OCI-LY3 (cell line): ENCODE measurements around the gene REM1.

ENCODE experiments used
- H2AFZ ChIP-seq: fragments of 200-600, 300-600 bp; shearing (Covaris generic); 2 replicates; pipeline ENCODE4 v1.6.0; 2014; ENCODE audit warnings: antibody characterized with exemption, low read depth, low read length
- H3K27ac ChIP-seq: fragments of 200-600, 300-600 bp; sonication (generic); 2 replicates; pipeline ENCODE4 v1.5.1; 2014; ENCODE audit warnings: mild to moderate bottlenecking, low read length, moderate library complexity, mixed read lengths
- H3K27me3 ChIP-seq: fragments of 200-600, 300-600 bp; sonication (generic); 2 replicates; pipeline ENCODE4 v1.6.1; 2014; ENCODE audit warnings: low read depth, low read length, mixed read lengths
- H3K36me3 ChIP-seq: fragments of 200-600, 300-600 bp; sonication (generic); replicated peaks from 2 replicates; pipeline ENCODE3; 2014; ENCODE audit warnings: low read depth, low read length, mixed read lengths
- H3K4me1 ChIP-seq: fragments of 300-600, 200-600 bp; sonication (generic); 2 replicates; pipeline ENCODE4 v1.6.1; 2014; ENCODE audit warnings: low read length, mixed read lengths
- H3K4me2 ChIP-seq: fragments of 200-600, 300-600 bp; sonication (generic); 2 replicates; pipeline ENCODE4 v1.6.1; 2014; ENCODE audit warnings: low read length, mixed read lengths
- H3K4me3 ChIP-seq: fragments of 300-600, 200-600 bp; sonication (generic); 2 replicates; pipeline ENCODE4 v1.5.1; 2014; ENCODE audit warnings: antibody characterized with exemption, mild to moderate bottlenecking, low read length, moderate library complexity
- H3K79me2 ChIP-seq: fragments of 300-600, 200-600 bp; shearing (Covaris generic); 2 replicates; pipeline ENCODE4 v1.6.1; 2014; ENCODE audit warnings: mild to moderate bottlenecking, low read length, mixed read lengths
- H3K9ac ChIP-seq: fragments of 300-600, 200-600 bp; shearing (Covaris generic); 2 replicates; pipeline ENCODE4 v1.6.0; 2014; ENCODE audit warnings: mild to moderate bottlenecking, low read length, moderate library complexity
- H3K9me3 ChIP-seq: fragments of 200-600, 300-600 bp; shearing (Covaris generic); 2 replicates; pipeline ENCODE4 v1.6.1; 2014; ENCODE audit warnings: low read length, mixed read lengths; ENCODE audit not compliant: insufficient read depth
- H4K20me1 ChIP-seq: fragments of 200-600, 300-600 bp; sonication (generic); 2 replicates; pipeline ENCODE4 v1.6.1; 2016; ENCODE audit warnings: low read length, mixed read lengths; ENCODE audit not compliant: insufficient read depth
- EZH2phosphoT487 ChIP-seq: fragments of 200-600 bp; shearing (Covaris generic); IDR thresholded peaks from 2 replicates; pipeline ENCODE4 v1.6.1; 2018; ENCODE audit warnings: antibody characterized with exemption, mixed run types, low read depth
- TF ChIP-seq, protein P1 (sequence below): fragments of 200-600, 300-600 bp; sonication (generic); IDR thresholded peaks from 2 replicates; pipeline ENCODE4 v1.5.1; 2014; ENCODE audit warnings: antibody characterized with exemption, low read length, low read depth

Gene REM1

DNA sequence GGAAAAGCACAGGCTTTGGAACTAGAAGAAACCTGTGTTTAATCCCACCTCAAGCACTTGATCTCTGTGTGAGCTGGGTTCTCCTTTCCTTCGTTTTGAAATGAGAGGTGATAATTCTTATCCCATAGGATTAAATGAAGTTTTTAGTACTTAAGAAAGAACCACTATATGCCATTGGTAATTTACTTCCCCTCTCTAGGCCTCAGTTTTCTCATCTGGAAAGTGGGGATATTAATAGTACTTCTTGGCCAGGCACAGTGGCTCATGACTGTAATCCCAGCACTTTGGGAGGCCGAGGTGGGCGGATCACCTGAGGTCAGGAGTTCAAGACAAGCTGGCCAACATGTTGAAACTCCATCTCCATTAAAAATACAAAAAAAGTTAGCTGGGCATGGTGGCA lies 14.1 kb downstream of the REM1 start:
- H3K79me2 ChIP-seq: no peaks in the 10 kb centered on the region
- TF ChIP-seq, protein P1, sequence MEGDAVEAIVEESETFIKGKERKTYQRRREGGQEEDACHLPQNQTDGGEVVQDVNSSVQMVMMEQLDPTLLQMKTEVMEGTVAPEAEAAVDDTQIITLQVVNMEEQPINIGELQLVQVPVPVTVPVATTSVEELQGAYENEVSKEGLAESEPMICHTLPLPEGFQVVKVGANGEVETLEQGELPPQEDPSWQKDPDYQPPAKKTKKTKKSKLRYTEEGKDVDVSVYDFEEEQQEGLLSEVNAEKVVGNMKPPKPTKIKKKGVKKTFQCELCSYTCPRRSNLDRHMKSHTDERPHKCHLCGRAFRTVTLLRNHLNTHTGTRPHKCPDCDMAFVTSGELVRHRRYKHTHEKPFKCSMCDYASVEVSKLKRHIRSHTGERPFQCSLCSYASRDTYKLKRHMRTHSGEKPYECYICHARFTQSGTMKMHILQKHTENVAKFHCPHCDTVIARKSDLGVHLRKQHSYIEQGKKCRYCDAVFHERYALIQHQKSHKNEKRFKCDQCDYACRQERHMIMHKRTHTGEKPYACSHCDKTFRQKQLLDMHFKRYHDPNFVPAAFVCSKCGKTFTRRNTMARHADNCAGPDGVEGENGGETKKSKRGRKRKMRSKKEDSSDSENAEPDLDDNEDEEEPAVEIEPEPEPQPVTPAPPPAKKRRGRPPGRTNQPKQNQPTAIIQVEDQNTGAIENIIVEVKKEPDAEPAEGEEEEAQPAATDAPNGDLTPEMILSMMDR: no peak
- no peak for TF ChIP-seq EZH2phosphoT487
- H3K27ac ChIP-seq: no peak overlapping the region
- no peak overlapping the region for H3K9ac ChIP-seq
- no peaks in the 10 kb centered on the region for H4K20me1 ChIP-seq
- no peaks in the 10 kb centered on the region for H3K27me3 ChIP-seq
- no peak overlapping the region for H3K4me3 ChIP-seq
- no peak overlapping the region for H2AFZ ChIP-seq
- no peaks in the 10 kb centered on the region for H3K36me3 ChIP-seq
- H3K4me2 ChIP-seq: no peak overlapping the region
- H3K4me1 ChIP-seq: no peaks in the 10 kb centered on the region
- H3K9me3 ChIP-seq: no peaks in the 10 kb centered on the region

DNA sequence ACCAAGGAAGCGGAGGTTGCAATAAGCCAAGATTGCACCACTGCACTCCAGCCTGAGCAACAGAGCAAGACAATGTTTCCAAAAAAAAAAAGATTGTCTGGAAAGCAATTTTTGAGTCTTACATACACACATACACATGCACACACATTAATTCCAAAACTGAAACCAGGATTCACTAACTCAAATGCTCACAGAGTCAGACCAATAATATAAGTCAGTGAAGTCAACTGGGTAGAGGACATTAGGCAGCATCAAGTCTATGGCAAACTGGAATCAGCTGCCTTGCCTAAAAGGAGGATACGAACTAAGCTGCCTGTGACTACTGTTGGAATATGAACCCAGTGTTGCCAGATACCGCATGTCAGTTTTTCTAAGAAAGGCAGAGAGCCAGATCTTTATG lies 15.7 kb downstream of the REM1 start:
- Histone ChIP-seq H3K4me3 (no peak overlapping the region), H4K20me1 (no peaks in the 10 kb centered on the region), H2AFZ (no peak overlapping the region), H3K27ac (no peak overlapping the region), H3K4me2 (no peak overlapping the region), H3K36me3 (no peaks in the 10 kb centered on the region), H3K79me2 (no peaks in the 10 kb centered on the region), H3K9ac (no peak overlapping the region), H3K9me3 (no peaks in the 10 kb centered on the region), H3K4me1 (no peaks in the 10 kb centered on the region), H3K27me3 (peaks cover 11% of the 10 kb centered on the region)
- no peak for TF ChIP-seq EZH2phosphoT487
- TF ChIP-seq, protein P1: no peak

DNA sequence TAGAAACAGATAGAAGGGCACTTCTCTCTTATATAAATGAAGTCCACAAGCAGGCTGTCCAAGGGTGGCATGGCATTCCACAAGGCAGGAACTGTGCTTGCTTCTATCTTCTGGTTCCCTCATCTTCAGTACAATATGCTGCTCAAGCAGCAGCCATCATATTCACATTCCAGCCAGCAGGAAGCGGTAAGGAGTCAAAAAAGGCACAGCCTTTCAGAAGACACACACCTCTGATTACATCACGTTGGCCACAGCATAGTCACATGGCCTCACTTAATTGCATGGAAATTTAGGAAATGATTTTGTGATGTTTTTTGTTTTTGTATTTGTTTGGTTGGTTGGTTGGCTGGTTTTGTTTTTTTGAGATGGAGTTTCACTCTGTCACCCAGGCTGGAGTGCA lies 19.0 kb downstream of the REM1 start:
- TF ChIP-seq EZH2phosphoT487: no peak
- TF ChIP-seq, protein P1: no peak
- H3K9me3 ChIP-seq: no peaks in the 10 kb centered on the region
- no peaks in the 10 kb centered on the region for H4K20me1 ChIP-seq
- H3K79me2 ChIP-seq: no peaks in the 10 kb centered on the region
- peaks cover 22% of the 10 kb centered on the region for H3K27me3 ChIP-seq
- no peaks in the 10 kb centered on the region for H3K36me3 ChIP-seq
- H3K27ac ChIP-seq: no peak overlapping the region
- H3K9ac ChIP-seq: no peak overlapping the region
- no peaks in the 10 kb centered on the region for H3K4me1 ChIP-seq
- no peak overlapping the region for H3K4me3 ChIP-seq
- H2AFZ ChIP-seq: no peak overlapping the region
- H3K4me2 ChIP-seq: no peak overlapping the region

DNA sequence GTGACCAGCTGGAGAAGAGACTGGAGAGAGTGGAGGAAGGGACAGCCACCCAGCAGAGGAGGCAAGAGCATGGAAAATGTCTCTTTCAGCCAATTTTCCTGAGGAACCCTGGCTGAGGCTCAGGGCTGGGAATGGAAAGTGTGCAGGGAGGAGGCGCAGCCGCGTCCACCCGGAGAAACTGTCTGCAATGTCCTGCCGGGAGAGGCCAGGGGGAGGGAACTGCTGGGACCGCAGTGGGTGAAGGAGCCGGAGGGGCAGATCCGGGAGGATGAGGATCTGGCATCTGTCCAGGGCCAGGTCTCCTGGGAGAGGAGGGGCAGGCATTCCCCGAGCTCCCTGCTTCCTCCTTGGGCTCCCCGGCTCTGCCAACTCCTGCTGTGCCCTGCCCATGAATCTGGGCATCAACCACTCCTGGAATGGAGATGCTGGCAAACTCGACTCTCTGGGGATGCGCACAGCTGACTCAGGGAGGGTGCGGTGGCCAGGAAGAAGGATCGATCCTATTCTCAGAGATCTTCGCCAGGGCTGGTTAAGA lies 21.7 kb downstream of the REM1 start:
- no peaks in the 10 kb centered on the region for H3K36me3 ChIP-seq
- no peaks in the 10 kb centered on the region for H3K4me1 ChIP-seq
- no peaks in the 10 kb centered on the region for H4K20me1 ChIP-seq
- H3K4me2 ChIP-seq: no peak overlapping the region
- H3K27ac ChIP-seq: no peak overlapping the region
- H3K27me3 ChIP-seq: peaks cover 22% of the 10 kb centered on the region
- H3K9ac ChIP-seq: no peak overlapping the region
- H2AFZ ChIP-seq: no peak overlapping the region
- TF ChIP-seq, protein P1: no peak
- no peak for TF ChIP-seq EZH2phosphoT487
- no peaks in the 10 kb centered on the region for H3K9me3 ChIP-seq
- H3K4me3 ChIP-seq: no peak overlapping the region
- no peaks in the 10 kb centered on the region for H3K79me2 ChIP-seq
